Hematopoietic multipotent progenitor cell treated with erythropoietin and hydrocortisone succinate and interleukin-3 and kit ligand, for 8 days (in vitro differentiated cells): ENCODE results near the gene CPED1.
"Not testable (repeated sequence)": the region's sequence is repeated elsewhere in the genome, so short reads cannot be mapped to it uniquely, and the experiment has no call there.

Source experiments
- DNase-seq: peaks from one replicate; pipeline ENCODE4 v3.0.0-alpha.2; 2015

Gene CPED1

GRCh38 chr7:120997882-120998474, 9.5 kb downstream of the CPED1 start:
- DNase-seq = no peak

- no peak for DNase-seq
These were observed 10.0 kb downstream of the CPED1 start for GRCh38 chr7:120998520-120998919.

GRCh38 chr7:120998996-120999565, 10.6 kb downstream of the CPED1 start:
- no peak for DNase-seq

GRCh38 chr7:121000081-121000983, 11.8 kb downstream of the CPED1 start:
- DNase-seq = peak; percentile 70

- no peak for DNase-seq
These were observed 12.9 kb downstream of the CPED1 start for GRCh38 chr7:121001234-121001906.

- no peak for DNase-seq
These were observed 13.7 kb downstream of the CPED1 start for GRCh38 chr7:121002048-121002756.

GRCh38 chr7:121002757-121003200, 14.3 kb downstream of the CPED1 start:
- no peak for DNase-seq

- DNase-seq = no peak
These were observed 15.6 kb downstream of the CPED1 start for GRCh38 chr7:121003986-121004685.

- not testable (repeated sequence) for DNase-seq
These were observed 16.5 kb downstream of the CPED1 start for GRCh38 chr7:121005058-121005457.

- DNase-seq = no peak
These were observed 17.6 kb downstream of the CPED1 start for GRCh38 chr7:121005996-121006584.

- no peak for DNase-seq
These were observed 18.3 kb downstream of the CPED1 start for GRCh38 chr7:121006711-121007315.

GRCh38 chr7:121008816-121009215, 20.3 kb downstream of the CPED1 start:
- DNase-seq = no peak

- no peak for DNase-seq
These were observed 22.9 kb downstream of the CPED1 start for GRCh38 chr7:121011401-121011800.

- no peak for DNase-seq
These were observed 23.8 kb downstream of the CPED1 start for GRCh38 chr7:121012170-121012874.

GRCh38 chr7:121012919-121013318, 24.4 kb downstream of the CPED1 start:
- no peak for DNase-seq

GRCh38 chr7:121015560-121015959, 27.0 kb downstream of the CPED1 start:
- DNase-seq = no peak

- no peak for DNase-seq
These were observed 28.5 kb downstream of the CPED1 start for GRCh38 chr7:121016966-121017365.

- DNase-seq = no peak
These were observed 29.1 kb downstream of the CPED1 start for GRCh38 chr7:121017586-121017985.

GRCh38 chr7:121019018-121019417, 30.5 kb downstream of the CPED1 start:
- no peak for DNase-seq

GRCh38 chr7:121020249-121020988, 31.9 kb downstream of the CPED1 start:
- DNase-seq = no peak
